HG03097 (cell line): ENCODE results near the gene COL21A1.

Experiments
- ATAC-seq: cut with Tn5 transposase; IDR thresholded peaks from one replicate; pipeline ENCODE4 v1.9.1; 2021; ENCODE audit not compliant: unreplicated experiment, low FRiP score

Gene COL21A1

GRCh38 chr6:56140090-56140489 is 107.3 kb downstream of the COL21A1 start:
- ATAC-seq, result no peak

DNA sequence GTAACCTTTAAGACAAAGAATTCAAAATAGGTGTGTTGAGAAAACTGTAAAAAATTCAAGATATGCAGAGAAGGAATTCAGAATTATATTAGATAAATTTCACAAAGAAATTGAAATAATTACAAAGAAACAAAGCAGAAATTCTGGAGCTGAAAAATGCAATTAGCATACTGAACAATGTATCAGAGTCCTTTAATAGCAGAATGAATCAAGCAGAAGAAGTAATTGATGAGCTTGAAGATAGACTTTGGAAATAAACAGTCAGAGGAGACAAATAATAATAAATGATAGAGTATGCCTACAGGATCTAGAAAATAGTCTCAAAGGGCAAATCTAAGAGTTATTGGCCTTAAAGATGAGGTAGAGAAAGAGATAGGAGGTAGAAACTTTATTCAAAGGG is 131.7 kb downstream of the COL21A1 start:
- ATAC-seq, result no peak

- ATAC-seq, result no peak
Observed at GRCh38 chr6:56109149-56109548, 138.2 kb downstream of the COL21A1 start.

GRCh38 chr6:56106231-56106630 is 141.1 kb downstream of the COL21A1 start:
- no peak for ATAC-seq

DNA sequence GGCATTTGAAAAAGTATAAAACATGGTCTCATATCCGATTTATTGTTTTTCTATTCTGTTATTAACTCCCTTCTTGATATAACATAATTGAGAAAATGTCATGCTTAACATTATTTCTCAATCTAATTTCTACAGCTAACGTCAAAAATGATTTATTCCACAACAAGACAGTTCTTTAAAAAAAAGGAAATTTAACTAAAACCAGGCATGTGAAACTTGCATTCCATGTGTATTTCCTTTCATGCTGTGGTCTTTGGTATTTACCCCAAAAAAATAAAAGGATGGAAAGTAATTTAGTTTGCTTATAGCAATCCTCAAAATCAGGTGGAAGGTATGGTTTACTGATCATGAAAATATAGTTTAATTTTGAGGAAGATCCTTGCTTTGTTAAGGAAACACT is 142.8 kb downstream of the COL21A1 start:
- ATAC-seq, result no peak

DNA sequence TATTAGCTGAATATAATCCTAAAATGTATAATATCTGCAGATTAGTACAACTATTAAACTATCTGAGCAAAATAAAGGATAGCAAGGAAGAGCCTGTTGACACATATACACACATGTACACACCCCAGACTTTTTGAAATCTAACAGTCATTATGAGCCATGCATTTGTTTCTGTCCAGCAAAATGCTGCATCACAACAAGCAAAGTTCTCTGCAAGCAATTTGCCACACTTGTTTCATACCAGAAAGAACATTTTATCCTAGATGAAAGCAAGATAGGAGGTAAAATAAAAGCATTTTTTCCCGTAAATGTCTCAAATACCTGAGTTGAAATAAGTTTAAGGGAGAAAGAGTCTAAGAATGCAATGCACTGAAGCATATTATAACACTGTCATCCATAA is 145.2 kb downstream of the COL21A1 start:
- ATAC-seq, result no peak

DNA sequence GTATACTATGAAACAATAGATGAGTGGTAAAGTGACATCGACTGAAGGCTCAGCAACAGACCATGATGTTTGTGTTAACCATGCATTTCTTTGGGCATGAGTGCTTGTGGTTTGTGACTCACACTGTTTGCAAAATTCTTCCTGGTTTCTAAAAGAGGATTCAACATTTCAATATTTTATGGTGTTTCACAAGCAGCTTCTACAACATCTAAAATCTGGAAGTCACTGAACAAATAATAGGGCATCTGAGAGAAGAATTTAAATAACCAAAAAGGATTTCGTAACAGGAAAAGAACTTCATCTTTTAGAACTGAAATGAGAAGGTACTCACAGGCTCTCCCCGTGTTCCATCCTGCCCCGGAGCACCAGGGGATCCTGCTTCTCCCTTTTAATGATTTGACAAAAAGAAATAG is 146.2 kb downstream of the COL21A1 start:
- ATAC-seq, result no peak

DNA sequence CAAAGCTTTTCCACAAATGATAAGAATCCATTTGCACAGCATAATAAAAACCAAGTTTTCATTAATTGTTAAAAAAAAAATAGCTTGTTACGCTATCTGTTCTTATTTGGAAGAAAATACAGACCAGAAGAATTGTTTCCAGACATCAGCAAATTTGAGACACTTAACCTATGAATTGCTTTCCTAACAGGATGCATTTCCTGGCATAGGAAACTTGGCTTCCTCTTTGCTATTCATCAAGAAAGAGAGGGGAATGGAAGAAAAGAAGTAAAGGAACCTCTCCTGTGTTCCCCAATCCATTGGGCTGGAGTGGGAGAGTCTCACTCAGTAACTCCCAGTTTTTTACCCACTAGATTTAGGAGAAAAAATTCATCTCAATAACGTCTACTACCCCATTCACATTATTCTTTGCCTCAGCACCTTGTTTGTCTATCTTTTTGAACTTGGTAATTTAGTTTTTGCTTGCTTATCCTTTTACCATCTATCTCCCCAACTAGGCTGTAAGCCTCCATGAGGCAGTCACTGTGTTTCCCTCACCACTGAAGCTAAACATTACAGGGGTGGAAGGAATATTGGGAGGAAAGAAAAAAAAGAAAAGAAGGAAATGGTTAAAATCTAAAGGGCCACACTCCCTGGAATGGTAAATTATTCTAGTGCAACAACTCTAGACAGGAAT is 150.3 kb downstream of the COL21A1 start:
- no peak for ATAC-seq

DNA sequence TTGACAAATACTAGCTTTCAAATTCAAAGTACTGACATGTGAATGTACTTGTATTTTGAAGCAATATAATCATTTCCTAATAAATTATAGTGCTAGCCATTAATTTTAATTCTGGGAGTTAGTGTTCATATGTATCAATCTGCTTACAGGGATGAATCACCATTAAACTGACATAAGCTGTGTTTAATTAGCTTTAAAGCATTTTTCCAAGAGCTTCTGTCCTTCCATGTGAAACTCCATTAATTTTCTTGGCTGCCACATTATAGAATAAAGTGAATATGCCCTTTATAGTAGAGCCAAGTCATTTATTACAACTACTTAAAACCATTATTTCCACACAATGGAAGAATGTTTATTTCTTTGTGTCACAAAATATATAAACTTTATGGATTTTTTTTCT is 150.8 kb downstream of the COL21A1 start:
- no peak for ATAC-seq

DNA sequence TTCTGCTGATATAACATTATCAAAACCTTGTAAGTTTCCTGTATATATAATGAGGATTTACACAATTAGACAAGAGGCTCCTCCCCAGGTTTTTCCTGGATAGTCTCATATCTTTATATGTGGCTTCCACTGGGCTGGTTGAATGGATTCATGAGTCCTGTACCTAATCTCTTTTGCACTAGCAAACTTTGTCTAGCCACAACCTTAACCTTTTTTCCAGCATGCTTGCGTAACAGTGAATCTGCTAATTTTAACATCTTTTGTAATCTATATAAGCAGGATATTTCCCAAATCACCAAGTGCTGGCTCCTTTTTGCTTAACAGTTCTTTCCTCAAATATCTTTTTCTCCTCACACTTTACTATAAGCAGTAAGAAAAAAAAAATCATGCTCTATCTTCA is 153.6 kb downstream of the COL21A1 start:
- ATAC-seq, result no peak

- ATAC-seq, result no peak
Observed at GRCh38 chr6:56091159-56091869, 156.1 kb downstream of the COL21A1 start.

DNA sequence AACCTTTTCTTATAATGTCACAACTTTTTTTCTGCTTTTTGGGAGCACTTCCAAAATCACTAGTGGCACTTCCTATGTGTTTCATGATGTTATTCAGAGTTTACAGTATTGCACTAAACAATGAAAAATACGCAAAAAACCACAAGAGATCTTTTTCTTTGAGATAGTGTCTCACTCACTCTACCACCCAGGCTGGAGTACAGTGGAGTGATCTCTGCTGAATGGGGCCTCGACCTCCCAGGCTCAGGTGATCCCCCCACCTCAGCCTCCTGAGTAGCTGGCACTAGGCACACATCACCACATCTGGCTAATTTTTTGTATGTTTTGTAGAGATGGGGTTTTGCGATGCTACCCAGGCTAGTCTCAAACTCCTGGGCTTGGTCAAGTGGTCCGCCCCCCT is 158.7 kb downstream of the COL21A1 start:
- ATAC-seq, result no peak

GRCh38 chr6:56087421-56087820 is 160.0 kb downstream of the COL21A1 start:
- ATAC-seq, result no peak

GRCh38 chr6:56079751-56080540 is 167.4 kb downstream of the COL21A1 start:
- no peak for ATAC-seq

DNA sequence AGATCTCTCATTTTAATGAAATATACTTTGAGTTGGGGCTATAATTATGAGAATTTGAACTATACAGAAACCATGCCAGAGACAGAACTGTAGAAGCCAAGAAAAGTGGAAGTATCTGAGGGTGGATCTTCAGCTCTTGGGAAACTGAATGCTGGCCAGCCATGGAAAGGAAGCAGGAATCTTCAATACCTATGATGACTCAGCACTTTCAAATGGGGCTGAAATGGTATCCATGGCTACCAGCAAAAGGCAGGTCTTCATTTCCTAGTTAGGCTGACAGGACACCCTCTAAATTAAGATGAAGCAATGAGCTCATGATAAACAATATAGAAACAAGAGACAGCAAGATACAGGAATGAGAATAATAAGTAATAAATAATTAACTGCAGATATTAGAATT is 171.3 kb downstream of the COL21A1 start:
- no peak for ATAC-seq

DNA sequence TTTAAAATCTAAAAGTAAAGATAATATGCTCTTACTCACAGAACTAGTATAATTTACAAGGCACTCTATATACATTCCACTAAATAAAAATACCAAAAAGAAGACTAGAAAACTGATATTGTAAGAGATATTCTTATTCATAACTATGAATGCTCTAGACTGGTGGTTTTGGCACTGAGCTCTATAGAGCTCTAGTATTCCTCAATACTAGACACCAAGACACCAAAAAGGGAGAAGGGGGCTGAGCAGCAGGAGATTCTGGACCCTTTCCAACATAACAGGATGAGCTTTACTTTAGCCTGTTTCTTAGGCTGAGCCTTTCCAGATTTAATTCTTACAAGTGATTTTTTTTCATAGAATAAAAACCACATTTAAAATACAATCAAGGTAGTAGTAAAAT is 173.6 kb downstream of the COL21A1 start:
- ATAC-seq, result no peak

- no peak for ATAC-seq
Observed at GRCh38 chr6:56073315-56073714, 174.1 kb downstream of the COL21A1 start.

DNA sequence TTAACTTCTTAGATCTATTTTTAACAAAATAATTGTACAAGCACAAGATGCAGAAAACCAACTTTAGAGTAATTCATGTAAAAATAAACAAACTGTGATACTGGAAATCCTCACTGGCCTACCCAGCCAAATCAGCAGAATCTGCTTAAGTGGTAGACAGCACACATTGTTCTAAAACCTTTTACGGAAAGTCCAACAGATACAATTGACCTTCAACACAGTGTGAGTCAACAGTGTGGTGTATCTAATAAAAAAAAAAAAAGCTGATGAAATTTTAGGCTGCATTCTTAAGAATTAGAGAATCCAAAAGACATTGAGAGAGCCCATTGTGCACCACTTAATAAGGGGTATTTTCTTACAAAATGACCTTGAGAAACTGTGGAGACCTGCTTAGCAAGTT is 174.5 kb downstream of the COL21A1 start:
- no peak for ATAC-seq

- ATAC-seq, result no peak
Observed at GRCh38 chr6:56065408-56065807, 182.0 kb downstream of the COL21A1 start.

GRCh38 chr6:56062836-56063235 is 184.5 kb downstream of the COL21A1 start:
- ATAC-seq, result no peak

DNA sequence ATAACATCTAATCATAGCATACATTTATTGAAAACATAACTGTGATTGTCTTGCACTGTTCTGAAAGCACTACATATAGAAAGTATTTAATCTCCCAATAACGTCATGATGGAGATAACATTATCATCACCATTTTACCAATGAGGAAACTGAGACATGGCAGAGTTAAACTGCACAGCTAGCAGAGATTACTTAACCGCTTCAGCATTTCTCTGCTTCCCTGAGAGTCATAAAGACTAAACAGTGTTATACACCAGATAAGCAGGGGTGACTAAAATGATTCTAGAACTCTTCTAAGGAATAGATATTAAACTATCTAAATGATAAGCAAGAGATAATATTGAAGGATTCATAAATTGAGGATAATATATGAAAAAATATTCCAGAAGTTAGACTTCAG is 188.7 kb downstream of the COL21A1 start:
- no peak for ATAC-seq
